ENCODE measurements around the gene TANC2.

The TANC2 gene

DNA sequence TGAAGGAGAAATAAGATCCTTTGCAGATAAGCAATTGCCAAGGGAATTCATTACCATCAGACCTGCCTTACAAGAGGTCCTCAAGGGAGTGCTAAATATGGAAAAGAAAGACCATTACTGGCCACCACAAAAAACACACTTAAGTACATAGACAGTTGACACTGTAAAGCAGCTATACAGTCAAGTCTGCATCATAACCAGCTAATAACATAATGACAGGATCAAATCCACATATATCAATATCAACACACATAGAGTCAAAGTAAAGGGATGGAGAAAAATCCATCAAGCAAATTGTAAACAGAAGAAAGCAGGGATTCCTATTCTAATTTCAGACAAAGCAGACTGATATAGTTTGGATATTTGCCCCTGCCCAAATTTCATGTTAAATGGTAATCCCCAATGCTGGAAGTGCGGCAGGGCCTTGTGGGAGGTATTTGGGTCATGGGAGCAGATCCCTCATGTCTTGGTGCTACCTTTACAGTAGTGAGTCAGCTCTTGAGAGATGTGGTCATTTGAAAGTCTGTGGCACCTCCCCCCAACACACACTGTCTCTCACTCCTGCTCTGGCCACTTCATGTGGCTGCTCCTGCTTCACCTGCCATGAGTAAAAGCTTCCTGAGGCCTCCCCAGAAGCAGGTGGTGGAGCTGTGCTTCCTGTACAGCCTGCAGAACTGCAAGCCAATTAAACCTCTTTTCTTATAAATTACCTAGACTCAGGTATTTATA lies 32.8 kb downstream of the TANC2 start:
- Histone ChIP-seq H3K4me3 (ENCODE audit: severe bottlenecking) (no peak overlapping the region), H3K9me3 (ENCODE audit: severe bottlenecking) (peaks cover 5% of the 10 kb centered on the region), H3K27me3 (ENCODE audit: insufficient read depth, poor library complexity, severe bottlenecking) (no peaks in the 10 kb centered on the region), H3K27ac (ENCODE audit: poor library complexity, severe bottlenecking) (no peak overlapping the region), H3K4me1 (ENCODE audit: insufficient read depth, poor library complexity, severe bottlenecking) (peaks cover 39% of the 10 kb centered on the region), H3K36me3 (ENCODE audit: low read depth) (peaks cover 47% of the 10 kb centered on the region)
- TF ChIP-seq, protein P1, sequence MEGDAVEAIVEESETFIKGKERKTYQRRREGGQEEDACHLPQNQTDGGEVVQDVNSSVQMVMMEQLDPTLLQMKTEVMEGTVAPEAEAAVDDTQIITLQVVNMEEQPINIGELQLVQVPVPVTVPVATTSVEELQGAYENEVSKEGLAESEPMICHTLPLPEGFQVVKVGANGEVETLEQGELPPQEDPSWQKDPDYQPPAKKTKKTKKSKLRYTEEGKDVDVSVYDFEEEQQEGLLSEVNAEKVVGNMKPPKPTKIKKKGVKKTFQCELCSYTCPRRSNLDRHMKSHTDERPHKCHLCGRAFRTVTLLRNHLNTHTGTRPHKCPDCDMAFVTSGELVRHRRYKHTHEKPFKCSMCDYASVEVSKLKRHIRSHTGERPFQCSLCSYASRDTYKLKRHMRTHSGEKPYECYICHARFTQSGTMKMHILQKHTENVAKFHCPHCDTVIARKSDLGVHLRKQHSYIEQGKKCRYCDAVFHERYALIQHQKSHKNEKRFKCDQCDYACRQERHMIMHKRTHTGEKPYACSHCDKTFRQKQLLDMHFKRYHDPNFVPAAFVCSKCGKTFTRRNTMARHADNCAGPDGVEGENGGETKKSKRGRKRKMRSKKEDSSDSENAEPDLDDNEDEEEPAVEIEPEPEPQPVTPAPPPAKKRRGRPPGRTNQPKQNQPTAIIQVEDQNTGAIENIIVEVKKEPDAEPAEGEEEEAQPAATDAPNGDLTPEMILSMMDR (IDR thresholded peaks at IDR 0.05; ENCODE audit: poor library complexity, severe bottlenecking) = no peak
- no peak for DNase-seq (ENCODE audit: low spot score)
- 0 out of 3 replicates have a peak, but pooled peaks have one; percentile 18 for ATAC-seq (ENCODE audit: low read depth)

DNA sequence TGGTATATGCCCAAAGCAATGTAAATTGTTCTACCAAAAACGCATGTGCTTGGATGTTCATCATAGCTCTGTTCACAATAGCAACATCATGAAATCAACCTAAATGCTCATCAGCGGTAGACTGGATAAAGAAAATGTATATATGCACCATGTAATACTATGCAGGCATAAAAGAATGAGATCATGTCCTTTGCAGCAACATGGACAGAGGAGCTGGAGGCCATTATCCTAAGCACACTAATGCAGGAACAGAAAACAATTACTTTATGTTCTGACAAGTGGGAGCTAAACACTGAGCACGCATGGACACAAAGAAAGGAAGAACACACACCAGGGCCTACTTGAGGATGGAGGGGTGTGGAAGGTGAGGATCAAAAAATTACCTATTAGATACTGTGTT lies 33.7 kb downstream of the TANC2 start:
- Histone ChIP-seq H3K36me3 (ENCODE audit: low read depth) (peaks cover 47% of the 10 kb centered on the region), H3K4me3 (ENCODE audit: severe bottlenecking) (no peak overlapping the region), H3K4me1 (ENCODE audit: insufficient read depth, poor library complexity, severe bottlenecking) (peaks cover 36% of the 10 kb centered on the region), H3K9me3 (ENCODE audit: severe bottlenecking) (peaks cover 5% of the 10 kb centered on the region), H3K27me3 (ENCODE audit: insufficient read depth, poor library complexity, severe bottlenecking) (no peaks in the 10 kb centered on the region), H3K27ac (ENCODE audit: poor library complexity, severe bottlenecking) (no peak overlapping the region)
- ATAC-seq (ENCODE audit: low read depth) (no peak), DNase-seq (ENCODE audit: low spot score) (no peak)
- TF ChIP-seq, protein P1 (IDR thresholded peaks at IDR 0.05; ENCODE audit: poor library complexity, severe bottlenecking) = no peak

DNA sequence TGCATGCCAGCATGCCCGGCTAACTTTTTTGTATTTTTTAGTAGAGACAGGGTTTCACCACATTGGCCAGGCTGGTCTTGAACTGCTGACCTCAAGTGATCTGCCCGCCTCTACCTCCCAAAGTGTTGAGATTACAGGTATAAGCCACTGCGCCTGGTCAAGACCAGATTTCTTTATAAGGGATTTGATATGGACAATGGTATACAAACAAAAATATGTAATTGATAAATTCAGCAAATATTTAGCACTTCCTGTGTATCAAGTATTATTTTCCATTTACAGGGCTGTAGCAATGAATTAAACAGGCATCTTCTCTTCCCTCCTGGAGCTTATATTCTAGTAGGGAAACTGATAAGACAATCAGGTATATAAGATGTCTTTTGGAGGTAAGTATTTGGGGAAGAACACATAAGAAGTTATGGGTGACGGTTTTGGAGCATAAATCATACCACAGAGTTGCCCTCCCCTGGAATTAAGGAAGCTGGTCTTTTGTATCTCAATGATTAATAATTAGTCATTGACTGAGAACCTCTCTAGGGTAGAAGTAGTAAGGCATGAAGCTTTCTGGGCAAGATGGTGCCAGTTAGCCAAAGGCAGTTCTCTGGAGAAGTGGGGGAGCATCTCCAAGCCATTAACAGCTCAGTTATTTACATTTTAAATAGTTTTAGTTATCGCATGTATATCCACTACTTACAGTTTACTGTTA lies 35.8 kb downstream of the TANC2 start:
- H3K36me3 ChIP-seq (ENCODE audit: low read depth) = peaks cover 40% of the 10 kb centered on the region
- DNase-seq (ENCODE audit: low spot score) (no peak), ATAC-seq (ENCODE audit: low read depth) (peak; percentile 85)
- peak overlapping the region; percentile 14 for H3K27ac ChIP-seq (ENCODE audit: poor library complexity, severe bottlenecking)
- H3K4me1 ChIP-seq (ENCODE audit: insufficient read depth, poor library complexity, severe bottlenecking) = peaks cover 37% of the 10 kb centered on the region
- H3K9me3 ChIP-seq (ENCODE audit: severe bottlenecking) = peaks cover 5% of the 10 kb centered on the region
- H3K27me3 ChIP-seq (ENCODE audit: insufficient read depth, poor library complexity, severe bottlenecking) = no peaks in the 10 kb centered on the region
- H3K4me3 ChIP-seq (ENCODE audit: severe bottlenecking) = no peak overlapping the region
- TF ChIP-seq, protein P1 (IDR thresholded peaks at IDR 0.05; ENCODE audit: poor library complexity, severe bottlenecking) = no peak

DNA sequence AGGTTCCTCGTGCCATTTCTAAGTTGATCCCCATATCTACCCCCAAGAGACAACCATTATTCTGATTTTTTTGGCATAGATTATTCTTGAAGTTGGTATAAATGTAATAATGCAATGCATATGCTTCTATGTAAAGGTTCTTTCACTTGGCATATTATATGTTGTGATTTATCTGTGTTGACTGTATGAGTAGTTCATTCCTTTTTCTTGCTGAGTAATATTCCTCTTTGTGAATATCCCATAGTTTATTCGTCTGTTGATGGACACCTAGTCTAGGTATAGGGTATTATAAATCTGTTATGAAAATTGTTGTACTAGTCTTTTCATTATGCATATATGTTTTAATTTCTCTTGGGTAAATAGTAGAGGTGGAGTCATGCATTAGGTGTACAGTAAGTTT lies 36.6 kb downstream of the TANC2 start:
- H3K27me3 ChIP-seq (ENCODE audit: insufficient read depth, poor library complexity, severe bottlenecking) = no peaks in the 10 kb centered on the region
- peaks cover 35% of the 10 kb centered on the region for H3K36me3 ChIP-seq (ENCODE audit: low read depth)
- ATAC-seq (ENCODE audit: low read depth) (no peak), DNase-seq (ENCODE audit: low spot score) (no peak)
- TF ChIP-seq, protein P1 (IDR thresholded peaks at IDR 0.05; ENCODE audit: poor library complexity, severe bottlenecking) = no peak
- H3K4me3 ChIP-seq (ENCODE audit: severe bottlenecking) = no peak overlapping the region
- peaks cover 3% of the 10 kb centered on the region for H3K9me3 ChIP-seq (ENCODE audit: severe bottlenecking)
- peak overlapping the region; percentile 14 for H3K27ac ChIP-seq (ENCODE audit: poor library complexity, severe bottlenecking)
- peaks cover 33% of the 10 kb centered on the region for H3K4me1 ChIP-seq (ENCODE audit: insufficient read depth, poor library complexity, severe bottlenecking)

DNA sequence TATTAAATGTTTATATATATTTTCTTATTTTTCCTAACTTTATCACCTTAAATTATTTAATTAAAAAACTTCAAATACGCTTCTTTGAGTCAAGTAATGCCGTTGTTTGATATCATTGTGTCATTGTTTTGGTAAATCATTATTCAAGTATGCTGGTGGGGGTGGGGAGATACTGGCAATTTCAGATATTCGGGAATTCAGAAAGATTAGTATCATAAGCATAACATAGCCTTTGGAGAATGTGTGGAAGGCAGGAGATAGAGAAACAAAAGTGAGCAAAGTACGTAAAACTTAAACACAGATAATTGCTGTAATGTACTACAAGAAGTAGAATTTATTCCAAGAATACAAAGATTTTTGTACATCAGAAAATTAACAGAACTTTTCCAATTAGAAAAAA lies 49.8 kb downstream of the TANC2 start:
- Histone ChIP-seq H3K27me3 (ENCODE audit: insufficient read depth, poor library complexity, severe bottlenecking) (no peaks in the 10 kb centered on the region), H3K4me1 (ENCODE audit: insufficient read depth, poor library complexity, severe bottlenecking) (peaks cover 24% of the 10 kb centered on the region), H3K36me3 (ENCODE audit: low read depth) (peaks cover 40% of the 10 kb centered on the region), H3K27ac (ENCODE audit: poor library complexity, severe bottlenecking) (no peak overlapping the region), H3K9me3 (ENCODE audit: severe bottlenecking) (no peaks in the 10 kb centered on the region), H3K4me3 (ENCODE audit: severe bottlenecking) (no peak overlapping the region)
- TF ChIP-seq, protein P1 (IDR thresholded peaks at IDR 0.05; ENCODE audit: poor library complexity, severe bottlenecking) = no peak
- no peak for DNase-seq (ENCODE audit: low spot score)
- ATAC-seq (ENCODE audit: low read depth) = no peak
